ENCODE results near the gene CCDC33. TPM values are rescaled to one million over a fixed set of nuclear protein-coding genes. Genes with fewer than 3 reads are reported as not detected.

Gene CCDC33
- polyA plus RNA-seq, 10 donors: 0.05 to 0.31 (median 0.19) TPM; not detected in 7

DNA sequence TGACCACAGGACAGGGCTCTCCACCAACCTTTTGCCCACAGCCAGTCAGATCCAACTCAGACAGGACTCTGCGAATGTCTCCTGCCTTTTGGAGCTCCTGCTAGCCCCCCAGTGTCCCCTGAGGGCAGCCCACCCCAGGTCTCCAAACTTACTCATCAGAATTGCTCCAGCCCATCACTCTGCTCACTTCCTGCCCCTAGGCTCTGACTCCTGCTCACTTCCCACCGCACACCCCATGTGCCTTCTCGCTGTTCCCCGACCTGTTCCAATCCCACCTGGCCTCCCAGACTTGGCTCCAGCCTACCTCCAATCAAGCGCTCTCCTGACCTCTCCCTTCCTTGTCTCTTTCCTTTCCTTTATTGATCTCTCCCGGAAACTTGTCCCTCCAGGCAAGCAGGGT lies 27.6 kb upstream of the CCDC33 start:
- peak in 1 of 3 donors; percentile 48 for DNase-seq

DNA sequence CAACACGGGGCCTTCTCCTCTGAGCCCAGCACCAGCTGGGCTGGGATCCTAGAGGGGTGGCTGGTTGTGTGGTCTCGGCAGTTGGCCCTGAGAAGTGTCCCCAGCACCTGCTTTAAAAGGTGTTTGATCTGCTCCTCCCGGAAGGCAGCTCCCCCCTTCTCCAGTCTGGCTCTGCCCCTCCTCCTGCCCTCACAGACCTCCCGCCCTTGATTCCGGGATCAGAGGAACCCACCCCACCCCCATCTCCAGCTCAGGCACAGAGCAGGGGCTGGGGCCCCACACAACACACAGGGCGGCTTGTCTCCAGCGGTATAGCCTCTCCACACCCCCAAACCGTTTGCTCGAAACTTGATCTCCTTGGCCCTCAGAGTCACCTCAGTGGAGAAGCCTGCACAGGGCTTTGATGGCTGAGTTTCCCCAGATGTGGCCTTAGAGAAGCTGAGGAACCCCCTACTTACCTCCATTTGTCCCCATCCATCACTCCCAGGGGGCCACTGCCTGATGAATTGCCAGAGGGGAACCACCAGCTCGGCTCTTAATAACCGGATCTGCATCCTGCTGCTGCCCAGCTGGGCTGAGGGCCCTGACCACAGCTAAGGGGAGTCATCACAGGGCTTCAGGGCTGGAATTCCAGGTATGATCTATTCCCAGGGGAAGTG lies 27.1 kb upstream of the CCDC33 start:
- peak in 2 of 3 donors; percentile 53 to 73 for DNase-seq

DNA sequence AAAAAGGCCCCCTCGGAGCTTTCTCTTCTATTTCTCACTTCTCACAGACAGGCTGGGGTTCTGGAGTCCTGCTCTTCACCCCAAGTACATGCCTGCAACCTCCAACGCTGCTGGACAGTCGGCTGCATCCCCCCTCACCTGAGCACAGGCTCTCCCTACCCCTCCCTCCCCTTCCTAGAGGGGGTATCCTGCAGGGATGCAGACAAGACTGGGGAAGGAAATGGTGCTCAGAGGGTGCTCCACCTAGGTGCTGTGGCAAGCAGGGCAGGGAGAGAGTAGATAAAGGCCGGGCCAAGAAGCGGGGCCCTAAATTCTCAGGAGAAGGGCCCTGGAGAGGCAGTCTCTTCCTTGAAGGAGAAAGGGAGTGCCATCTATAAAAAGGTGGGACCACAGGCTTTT lies 26.6 kb upstream of the CCDC33 start:
- no peak for DNase-seq

DNA sequence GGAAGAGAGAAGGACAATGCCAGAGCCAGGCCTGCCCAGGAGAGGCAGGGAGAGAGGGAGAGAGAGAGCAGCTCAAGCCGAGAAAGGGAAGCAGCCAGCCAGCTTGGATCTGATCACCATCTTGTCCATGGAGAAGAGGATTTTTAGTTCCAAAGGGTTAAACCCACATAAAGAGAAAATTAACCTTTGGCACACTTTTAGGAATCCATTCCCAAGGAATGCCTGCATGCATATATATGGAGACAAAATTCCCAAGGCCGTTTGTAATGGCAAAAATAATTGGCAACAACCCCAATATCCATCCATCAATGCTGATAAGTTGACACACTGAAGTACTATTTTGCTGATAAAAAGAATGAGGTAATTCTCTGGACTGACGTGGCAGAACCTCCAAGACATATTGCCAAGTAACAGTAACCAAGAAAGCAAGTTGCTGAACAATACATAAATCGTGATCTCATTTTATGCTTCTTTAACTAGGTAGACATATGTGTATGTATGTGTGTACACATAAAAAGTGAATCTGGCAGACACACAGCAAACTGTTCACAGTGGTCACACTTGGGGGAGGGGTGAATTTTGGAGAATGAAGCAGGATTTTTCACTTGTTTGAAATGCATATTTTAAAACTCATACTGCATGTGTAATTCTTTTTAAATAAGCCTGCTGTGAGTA lies 26.0 kb upstream of the CCDC33 start:
- peak; percentile 59 to 88 (median 80) for DNase-seq

DNA sequence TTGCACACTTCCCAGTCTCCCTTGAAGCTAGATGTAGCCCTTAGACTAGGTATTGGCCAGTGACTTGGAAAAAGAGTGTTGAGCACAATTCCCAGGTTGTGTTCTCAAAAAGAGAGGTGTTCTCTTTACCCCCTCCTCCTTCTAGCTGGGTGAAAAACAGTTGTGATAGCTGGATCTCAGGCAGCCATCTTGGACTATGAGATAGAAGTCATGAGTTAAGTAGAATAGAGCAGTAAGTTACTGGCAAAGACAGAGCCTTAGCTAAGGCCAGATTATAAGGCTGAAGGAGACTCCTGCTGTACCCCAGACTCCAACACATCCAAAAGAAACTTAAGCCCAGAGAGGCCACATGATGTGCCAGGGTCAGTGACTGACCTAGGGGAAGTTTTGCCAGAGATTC lies 25.4 kb upstream of the CCDC33 start:
- DNase-seq: no peak

DNA sequence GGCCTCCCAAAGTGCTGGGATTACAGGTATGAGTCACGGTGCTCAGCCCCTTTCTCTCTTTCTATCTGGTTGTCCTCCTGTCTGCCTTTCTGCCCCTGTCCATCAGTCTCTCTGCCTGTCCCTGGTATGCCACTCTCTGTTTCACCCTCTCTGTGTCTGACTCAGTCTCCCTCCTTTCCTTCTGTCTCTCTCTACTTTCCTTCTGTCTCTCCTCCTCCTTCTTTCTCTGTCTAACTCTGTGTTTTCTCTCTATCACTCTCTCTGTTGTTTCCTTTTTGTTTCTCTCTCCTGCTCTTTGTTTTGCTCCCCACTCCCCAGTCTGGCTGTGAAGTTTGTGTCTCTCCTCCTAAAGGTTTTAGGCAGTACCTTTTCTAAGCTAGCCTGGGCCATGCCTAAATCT lies 24.5 kb upstream of the CCDC33 start:
- no peak for DNase-seq

DNA sequence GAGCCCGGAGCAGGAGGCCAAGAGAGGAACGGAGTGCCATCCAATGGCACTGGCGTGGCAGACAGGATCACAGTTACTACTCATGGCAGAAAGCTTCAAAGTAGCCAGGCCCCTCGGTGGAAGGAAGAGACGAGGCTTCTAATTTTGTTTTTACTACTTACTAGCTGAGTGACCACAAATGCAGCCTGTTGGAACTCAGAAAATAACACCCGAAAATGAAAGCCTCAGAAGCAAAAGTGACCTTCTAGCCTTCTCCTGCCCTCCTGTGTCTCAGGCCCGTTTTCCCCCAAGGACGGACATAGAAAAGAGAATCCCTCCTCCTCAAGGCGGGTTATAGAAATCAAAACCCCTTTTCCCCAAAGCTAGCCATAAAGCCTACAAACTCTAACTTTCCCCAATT lies 23.6 kb upstream of the CCDC33 start:
- no peak for DNase-seq

DNA sequence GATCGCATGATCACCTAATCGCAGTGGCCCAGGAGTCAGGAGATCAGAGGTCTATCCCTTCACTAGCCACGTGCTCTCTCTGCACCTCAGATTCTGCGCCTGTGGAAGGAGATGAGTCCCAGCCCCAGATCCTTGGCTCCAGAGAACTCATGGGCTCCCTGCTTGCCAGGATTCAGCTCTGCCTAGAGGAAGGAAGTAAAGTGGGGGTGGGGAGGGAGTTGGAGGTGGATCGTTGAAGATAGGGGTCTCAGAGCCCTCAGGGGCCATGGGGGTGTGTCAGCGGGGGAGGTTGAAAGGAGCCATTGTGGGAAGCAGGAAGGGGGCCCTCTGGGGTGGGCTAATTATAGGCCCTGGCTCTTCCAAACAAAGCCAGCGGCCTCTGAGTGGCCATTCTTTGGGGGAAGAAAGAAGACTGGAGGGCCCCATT lies 22.3 kb upstream of the CCDC33 start:
- DNase-seq: peak in 1 of 3 donors; percentile 76

DNA sequence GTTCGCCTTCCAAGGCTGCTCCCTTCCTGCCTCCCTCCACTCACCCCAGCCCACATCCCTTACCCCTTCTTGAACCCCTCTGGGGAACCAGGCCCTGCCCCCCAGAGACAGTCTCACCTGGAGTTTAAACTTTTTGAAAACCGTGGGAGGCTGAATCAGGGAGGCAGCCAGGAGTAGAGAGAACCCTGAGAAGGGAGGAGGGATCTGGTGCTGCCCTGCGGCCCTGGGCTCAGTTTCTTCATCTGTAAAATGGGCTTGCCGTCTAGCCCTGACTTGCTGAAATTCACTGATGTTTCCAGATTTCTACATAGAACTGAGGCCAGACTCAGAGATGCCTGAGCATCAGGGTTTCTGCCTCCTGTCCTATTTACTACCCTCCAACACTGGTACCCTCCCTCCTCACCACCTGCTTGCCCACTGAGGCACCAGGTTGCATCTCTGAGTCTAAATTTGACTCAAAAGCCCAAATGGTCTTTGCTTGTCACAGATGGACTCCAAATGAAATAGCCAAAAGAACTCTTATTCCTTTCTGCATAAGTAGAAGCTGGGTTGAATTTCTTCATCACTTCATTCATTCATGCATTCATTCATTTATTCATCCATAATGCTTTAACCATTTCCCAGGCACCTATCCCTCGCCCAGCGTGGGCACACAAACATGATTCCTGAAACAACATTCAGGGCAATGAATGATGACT lies 21.7 kb upstream of the CCDC33 start:
- DNase-seq: no peak

DNA sequence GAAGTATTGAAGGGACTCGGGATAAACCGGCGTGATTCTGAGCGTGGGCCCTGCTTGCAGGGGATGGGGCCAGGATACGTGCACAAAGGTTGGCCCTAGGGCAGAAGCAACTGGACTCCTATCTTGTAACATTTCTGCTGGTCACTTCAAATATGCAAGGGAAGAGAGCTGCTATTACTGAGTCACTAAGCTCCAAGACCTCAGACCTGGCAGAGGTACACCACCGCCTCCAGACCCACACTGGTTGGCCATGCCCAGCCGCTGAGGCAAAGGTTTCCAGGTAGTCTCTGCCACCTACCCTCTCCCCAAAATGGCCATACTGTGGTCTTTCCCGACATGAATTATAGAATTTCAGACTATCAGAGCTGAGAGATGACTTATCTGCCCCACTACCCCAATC lies 20.2 kb upstream of the CCDC33 start:
- no peak for DNase-seq

DNA sequence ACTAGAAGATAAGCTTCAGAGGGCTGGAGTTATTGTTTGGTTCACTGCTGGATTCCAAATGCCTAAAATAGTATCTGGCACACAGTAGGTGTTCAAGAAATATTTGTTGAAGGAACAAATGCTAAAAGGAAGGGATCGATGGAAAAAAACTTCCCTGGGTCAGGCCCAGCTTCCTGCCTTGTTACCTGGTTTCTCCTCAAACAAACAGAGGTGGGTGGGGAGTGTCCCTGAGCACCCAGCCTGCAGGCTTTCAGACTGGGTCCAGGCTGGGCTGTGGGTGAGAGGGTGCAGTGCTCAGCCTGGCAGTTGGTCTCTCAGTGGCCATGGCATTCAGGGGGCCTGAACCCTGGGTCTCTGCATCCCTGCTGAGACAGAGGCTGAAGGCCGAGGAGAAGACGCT lies 19.2 kb upstream of the CCDC33 start:
- DNase-seq: no peak

DNA sequence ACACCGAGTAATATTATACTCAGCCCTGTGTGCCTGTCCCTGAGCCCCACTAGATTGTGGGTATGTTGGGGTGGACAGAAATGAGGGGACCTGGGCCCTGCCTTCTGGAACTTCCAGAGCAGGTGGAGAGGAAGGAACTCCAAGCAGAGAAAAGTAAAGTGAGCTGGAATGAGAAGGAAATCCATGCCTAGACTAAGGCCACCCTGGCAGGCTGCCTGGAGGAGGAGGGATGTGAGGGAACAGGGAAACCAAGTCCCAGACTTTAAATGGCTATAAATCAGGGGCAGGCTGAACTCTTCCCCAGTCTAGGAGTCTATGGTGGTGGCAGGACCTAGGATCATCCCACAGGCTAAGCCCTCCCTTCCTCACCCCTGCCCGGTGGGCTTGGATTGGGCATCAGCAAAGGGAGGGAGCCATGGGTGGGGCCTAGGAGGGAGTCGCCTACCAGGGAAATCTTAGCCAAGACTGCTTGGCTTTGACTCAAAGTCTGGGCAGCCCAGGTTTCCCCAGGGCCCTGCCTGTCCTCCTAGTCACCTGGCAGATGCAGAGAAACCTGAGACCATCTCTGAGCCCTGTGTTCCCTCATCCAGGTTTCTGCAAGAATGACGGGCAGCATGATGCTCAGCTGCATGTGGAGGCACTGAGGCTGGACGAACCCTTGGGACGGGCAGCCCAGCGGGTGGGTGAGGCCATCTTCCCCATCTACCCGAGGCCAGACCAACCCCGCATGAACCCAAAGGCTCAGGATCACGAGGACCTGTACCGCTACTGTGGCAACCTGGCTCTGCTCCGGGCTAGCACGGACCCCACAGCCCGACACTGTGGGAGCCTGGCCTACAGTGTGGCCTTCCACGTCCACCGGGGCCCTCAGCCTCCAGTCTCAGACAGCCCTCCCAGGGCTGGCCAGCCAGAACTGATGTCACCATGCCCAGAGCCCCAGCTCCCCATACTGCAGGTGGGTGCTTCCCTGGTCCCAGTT lies 17.9 kb upstream of the CCDC33 start:
- DNase-seq: no peak

DNA sequence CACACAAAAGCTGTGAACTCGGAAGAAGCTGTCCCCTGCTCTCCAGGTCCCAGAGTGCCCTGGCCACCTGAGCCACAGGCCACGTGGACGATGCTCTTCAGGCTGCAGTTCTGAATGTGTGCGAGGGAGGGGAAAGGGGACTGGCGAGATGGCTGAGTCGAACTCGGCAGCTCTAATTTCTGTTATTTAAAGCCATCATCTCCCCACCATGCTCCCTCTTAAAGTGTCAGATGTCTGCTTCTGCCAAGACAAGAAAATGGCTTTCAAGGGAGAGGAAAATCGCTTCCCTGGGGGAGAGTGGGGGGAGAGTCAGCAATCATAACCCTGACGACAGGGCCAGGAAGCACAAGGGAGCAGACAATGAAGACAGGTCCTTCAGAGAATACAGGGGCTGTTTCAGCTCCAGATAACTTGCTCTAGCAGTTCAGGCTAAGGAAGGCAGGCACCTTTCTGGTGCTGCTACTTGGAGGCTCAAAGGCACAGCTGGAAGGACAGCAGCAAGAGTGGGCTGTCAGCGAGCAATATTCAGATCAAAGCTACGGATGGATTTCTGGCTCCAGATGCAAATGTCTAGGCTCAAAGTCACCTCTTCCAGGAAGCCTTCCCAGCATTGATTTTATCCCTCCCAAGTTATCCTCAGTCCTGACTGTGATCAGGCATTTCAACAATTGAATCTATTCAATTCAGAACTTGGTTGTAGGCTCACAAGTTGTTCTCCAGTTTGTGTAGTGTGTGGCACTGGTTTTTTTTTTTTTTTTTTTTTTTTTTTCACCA lies 15.5 kb upstream of the CCDC33 start:
- DNase-seq: no peak

DNA sequence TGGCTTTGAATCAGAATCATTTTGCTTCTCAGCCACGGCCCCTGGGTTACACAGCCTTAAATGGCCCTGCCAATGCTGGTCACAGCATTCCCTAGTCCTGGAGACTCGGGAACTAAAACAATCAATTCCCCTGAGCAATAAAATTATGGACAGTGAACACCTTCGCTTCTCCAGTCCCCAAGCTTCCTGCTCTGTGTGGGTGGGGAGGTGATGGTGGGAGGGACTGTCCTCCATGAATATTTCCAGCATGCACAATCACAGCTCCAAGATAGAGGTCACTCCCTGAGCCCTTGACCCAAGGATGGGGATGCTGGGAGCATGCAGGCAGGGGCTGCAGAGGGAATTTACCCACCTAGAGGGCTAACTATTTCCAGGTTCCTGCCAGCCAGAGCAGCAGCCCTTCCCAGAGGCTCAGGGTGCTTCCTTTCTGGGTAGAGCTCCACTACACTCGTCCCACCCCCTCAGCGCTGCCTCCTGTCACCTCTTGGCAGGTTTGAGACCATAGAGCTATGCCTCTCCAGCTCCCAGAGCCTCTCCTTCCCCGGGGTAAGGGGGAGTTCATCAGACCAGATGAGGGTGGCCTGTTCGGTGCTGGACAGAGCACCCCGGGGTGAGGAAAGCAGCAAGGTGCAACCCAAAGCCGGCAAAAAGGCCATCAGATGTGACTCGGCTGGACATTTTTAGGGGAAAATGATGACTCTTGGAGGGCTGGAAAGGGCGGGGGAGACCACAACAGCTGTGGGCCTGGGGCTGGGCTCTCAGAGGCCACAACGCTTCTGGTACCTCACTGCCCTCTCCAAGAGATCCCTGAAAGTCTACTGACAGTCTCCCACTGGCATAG lies 14.5 kb upstream of the CCDC33 start:
- DNase-seq: no peak

DNA sequence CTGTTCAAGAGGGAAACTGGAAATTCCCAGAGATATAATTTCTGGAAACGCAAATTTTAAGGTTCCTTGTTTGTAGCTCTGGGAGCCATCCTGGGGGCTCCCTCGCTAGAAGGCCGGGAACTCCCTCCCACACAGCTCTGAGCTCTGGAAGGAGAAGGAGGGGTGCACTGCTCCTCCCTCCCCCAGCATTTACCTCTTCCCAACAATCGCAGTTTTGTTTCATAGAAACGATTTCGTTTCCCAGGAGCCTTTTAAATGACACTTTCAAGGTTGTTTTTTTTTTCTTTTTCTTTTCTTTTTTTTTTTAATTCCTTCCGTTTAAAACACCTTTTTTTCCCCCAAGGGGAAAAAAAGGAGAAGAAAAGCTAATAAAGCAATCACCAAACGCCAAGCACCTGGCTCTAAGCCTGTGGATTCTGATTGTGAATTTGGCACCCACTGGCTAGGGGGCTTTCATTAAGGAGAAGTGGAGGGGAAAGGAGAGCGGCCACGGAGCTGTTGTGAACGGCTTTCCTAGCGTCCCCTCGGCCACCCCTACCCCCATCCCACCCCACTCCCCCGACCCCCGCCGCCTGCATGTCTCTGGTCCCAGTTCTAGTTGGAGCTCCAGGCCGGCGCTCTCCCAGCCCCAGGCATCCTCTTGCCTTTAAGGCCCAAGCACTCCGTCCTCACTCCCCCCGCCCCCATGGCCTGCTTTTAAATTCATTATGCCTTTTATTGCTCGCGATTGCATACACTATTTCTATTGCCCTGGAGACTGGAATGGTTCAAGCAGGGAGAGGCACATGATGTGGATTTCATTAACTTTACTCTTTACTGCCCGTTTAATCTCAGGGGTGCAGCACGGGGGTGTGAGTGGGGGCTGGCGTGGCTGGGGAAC lies 13.6 kb upstream of the CCDC33 start:
- peak in 1 of 3 donors; percentile 54 for DNase-seq

DNA sequence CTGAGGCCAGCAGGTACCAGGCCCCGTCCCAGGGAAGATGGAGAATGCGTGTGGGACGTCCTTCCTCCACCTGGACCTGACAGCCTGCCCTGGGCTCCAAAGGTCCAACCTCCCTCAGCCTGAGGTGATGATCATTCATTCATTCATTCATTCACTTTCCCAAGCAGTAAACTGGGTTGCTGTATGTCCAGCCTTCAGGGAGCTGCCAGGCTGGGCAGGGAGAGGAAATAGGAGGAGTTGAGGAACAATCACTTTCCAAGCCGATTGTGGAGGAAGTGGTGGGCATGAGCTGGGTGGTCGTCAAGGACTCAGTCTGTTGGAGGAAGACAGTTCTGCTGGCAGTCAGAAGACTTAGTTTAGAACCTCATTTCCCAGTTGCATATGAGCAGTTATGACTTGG lies 10.2 kb upstream of the CCDC33 start:
- DNase-seq: no peak

DNA sequence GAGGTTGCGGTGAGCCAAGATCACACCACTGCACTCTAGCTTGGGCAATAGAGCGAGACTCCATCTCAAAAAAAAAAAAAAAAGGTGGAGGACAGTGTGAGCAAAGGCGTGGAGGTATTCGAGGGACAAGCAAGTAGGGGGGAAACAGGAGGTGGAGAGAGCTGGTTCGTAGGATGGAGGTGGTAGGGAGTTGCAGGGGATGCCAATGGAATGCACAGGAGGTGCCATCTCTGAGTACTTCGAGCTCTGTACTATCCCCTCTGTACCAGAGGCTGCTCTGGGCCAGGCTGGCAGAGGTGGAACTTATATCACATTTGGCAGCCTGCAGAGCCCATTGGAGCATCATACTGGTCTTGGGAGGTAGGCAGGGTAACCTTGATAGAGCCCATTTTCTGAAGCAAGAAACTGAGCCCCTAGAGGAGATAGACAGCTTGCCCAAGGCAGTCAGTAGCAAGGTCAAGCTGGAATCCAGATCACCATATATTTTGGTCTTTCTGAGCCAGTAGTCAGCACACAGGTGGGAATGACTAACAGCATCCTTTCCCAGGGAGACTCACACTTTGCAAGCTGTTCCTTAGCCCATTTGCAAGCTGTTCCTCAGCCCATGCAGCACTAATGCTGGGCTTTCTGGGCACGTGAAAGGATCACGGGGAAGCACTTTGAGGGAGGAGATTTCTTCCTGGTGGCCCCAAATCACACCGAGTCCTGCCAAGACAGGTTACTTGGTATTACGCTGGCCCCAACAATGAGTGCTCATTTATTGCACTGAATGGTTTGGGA lies 9.2 kb upstream of the CCDC33 start:
- DNase-seq: no peak

Measured in muscle of back (tissue), 11 donors.